Skeletal muscle cell (primary cell): ENCODE results near the gene HPS1.

Source experiments
- DNase-seq: peaks from one replicate; pipeline ENCODE4 v3.0.0-alpha.2; 2010; ENCODE audit warnings: low read depth
- H3K4me3 ChIP-seq: 2 replicates; pipeline ENCODE4 v1.5.1; 2011; ENCODE audit warnings: low read depth, mild to moderate bottlenecking, control low read depth, low read length, moderate library complexity

Gene HPS1

GRCh38 chr10:98436704-98437103 lies 10.0 kb downstream of the HPS1 start:
- H3K4me3 ChIP-seq: no peak overlapping the region
- no peak for DNase-seq

DNA sequence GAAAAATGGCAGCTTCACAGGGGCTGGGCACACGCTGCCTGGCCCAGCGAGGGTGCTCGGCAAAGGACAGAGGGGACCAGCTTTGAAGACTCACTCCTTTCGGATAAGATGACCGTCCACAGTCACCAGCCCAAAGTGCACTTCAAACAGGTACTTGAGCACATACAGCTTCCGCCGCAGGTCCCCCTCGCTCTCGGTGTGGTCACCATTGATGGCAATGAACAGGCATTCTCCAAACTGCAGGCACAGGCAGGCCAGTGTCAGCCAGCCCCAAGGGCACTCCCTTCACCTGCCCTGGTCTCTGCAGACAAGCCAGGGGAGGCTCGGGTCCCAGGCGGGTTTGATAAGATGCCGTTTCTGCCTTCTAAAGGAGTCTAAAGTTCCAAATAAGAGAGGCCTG lies 11.6 kb downstream of the HPS1 start:
- DNase-seq: no peak
- no peak overlapping the region for H3K4me3 ChIP-seq

GRCh38 chr10:98433881-98434732 lies 12.6 kb downstream of the HPS1 start:
- DNase-seq: no peak
- no peak overlapping the region for H3K4me3 ChIP-seq

- DNase-seq: no peak
- no peak overlapping the region for H3K4me3 ChIP-seq
These were observed 13.4 kb downstream of the HPS1 start for GRCh38 chr10:98433371-98433770.

DNA sequence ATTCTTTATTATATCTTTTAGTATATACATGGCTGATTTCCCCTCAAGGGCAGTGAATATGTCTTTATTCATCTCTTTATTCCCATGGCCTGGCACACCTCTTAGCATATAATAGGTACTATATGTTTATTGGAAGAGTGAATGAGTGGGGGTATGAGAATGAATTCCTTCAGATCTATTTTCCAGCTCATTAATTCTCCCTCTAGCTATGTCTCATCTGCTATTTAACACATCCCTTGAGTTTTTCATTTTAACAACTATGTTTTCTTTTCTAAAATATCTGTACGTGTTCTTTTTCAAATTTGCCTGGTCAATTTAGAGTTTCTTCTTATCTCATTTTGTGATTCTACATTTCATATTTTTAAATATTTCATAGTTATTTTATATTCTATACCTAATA lies 14.4 kb downstream of the HPS1 start:
- no peak for DNase-seq
- H3K4me3 ChIP-seq: no peak overlapping the region

DNA sequence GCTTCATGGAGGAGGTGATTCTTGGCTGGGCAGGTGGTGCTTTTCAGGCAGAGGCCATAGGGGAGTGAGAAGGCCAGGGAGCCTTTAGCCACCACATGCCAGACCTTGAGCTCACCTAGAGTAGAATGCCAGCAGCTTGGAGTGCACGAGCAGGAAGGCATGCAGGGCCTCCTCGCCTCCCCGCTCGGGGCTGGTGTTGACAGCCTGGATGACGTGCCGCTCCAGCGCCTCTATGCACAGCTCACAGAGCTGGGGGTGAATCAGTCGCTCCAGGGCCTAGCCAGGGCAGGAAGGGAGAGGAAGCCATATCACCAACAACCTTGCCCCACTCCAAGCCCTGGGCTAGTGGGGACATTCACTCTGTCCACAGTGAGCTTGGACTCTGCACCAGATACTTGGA lies 15.7 kb downstream of the HPS1 start:
- DNase-seq: no peak
- no peak overlapping the region for H3K4me3 ChIP-seq

DNA sequence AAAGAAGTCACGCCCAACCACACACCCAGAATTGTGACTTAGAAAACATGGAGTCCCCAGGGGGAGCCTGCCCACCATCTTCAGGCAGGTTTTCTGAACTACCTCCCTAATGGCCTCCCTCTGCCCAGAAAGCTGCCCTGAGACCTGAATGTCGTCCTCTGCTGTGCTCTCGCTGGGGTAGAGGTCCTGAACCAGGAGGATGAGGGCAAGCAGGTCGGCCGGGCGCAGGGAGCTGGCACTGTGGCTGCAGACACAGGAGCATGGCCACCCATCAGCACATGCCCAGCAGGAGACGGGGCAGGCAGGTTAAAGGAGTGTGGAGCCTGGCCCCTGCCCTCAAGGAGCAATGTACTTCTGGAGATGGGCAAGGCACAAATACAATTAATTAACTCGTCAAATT lies 16.3 kb downstream of the HPS1 start:
- no peak for DNase-seq
- H3K4me3 ChIP-seq: no peak overlapping the region

- no peak for DNase-seq
- no peak overlapping the region for H3K4me3 ChIP-seq
These were observed 17.2 kb downstream of the HPS1 start for GRCh38 chr10:98429320-98430072.

- DNase-seq: no peak
- H3K4me3 ChIP-seq: no peak overlapping the region
These were observed 19.7 kb downstream of the HPS1 start for GRCh38 chr10:98427011-98427515.

GRCh38 chr10:98425511-98426352 lies 21.0 kb downstream of the HPS1 start:
- H3K4me3 ChIP-seq: no peak overlapping the region
- no peak for DNase-seq

DNA sequence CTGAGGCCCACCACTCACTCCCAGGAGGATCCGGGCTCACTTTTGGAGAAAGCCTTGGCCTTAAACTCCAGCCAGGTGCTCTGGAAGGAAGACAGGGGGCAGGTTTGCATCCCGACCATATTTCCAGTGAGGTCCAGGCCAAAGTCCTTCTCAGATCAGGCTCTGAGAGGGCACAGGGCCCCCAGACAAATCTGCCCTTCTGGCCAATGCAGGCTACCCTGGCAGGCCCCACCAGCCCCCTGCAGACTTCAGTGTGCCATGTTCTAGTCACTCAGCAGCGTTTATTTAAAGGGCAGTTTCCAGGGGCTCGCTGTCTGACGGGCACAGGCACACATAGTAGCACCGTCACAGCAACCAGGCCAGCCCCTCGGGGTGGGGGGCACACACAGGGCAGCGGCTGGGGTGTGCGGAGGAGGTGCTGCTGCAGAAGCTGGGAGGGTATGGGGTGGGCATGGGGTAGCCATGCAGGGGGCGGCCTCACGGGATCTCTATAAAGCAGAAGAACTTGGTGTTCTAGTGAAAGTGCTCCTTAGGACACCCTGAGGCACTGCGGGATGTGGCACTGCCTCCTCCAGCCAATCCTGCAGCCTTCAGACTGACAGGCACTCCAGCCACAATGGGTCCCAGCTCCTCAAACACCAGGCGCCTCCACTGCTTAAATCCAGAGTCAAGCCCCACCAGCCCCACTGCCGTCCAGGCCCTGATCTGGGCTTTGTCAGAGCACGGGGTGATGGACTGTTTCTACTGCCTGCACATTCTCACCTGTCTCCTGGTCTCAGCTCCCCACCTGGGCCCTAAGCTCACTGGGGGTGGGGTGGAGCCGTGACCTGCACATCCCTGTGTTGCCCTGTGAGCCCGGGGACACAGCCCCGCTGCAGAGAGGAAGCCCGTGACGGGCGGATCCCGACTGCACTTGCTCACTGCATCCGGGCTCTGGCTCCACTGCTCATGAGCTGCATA lies 22.2 kb downstream of the HPS1 start:
- H3K4me3 ChIP-seq: no peak overlapping the region
- no peak for DNase-seq

DNA sequence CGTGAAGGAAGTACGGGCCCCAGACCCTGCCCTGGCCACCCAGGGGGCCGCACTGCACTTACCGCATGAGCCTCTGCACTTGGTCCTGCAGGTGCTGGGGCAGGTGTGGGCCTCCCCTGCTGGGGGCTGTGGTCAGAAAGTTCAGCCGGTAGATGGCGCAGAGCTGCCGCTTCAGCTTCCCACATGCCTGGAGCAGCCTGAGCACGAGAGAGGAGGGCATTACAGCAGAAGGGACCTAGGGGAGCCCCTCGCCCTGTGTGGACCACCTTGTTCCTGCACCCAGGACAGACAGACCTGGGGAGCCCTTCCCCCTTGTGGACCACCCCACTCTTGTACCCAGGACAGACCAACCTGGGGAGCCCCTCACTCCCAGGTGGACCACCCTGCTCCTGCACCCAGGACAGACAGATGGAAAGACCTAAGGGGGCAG lies 23.0 kb downstream of the HPS1 start:
- DNase-seq: no peak
- H3K4me3 ChIP-seq: no peak overlapping the region

DNA sequence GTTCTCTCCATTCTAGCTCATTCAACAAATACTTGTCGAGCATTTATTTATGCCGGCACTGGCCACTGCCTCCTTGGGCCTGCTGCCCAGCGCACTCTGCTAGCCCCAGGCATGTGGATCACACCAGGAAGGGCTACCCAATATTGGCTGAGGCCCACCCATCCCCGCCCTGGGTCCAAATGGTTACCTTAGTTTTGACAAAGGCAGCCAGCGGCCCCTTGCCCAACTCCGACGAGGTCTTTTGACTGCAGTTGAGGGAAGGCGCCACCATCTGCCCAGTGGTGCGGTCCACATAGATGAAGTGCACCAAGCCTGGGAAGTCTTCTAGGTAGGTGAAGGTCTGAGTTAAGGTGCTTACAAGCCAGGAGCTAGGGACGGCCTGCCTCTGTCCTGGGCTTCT lies 24.6 kb downstream of the HPS1 start:
- H3K4me3 ChIP-seq: no peak overlapping the region
- DNase-seq: no peak

- H3K4me3 ChIP-seq: no peak overlapping the region
- DNase-seq: no peak
These were observed 25.9 kb downstream of the HPS1 start for GRCh38 chr10:98420786-98421185.

DNA sequence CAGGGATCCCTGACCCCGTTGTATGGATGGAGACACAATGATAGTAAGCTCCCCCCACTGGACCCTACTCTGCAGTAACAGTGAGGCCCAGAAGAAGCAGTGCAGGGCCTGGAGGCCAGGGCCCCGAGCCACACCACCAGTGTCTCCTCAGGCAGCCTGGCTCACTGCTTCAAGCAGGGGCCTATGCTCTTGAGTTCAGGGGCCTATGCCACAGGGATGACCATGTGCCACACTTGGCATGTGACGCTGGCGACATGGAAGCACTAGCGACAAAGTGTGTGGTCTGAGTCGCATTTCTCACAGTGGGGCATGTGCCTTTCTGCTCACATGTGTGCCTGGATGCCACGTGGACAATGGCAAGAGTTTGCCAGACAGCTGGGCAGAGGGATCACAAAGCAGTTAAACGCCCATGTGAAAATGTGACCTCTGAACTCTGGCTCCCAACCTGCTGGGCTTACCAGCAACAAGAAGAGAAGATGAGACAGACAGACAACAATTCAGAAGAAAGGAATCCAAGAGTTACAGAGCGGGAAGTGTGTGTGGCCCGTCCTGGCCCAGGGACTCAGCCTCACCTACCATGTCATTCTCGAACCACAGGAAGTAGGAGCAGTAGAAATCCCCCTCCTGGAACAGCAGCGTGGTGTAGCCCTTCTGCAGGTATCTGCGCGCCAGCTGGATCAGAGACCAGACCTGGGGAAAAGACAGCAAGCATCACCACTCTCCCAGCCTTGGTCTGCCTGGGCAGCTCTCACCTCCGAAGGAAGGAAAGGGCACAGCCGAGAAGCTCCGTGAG lies 27.1 kb downstream of the HPS1 start:
- no peak overlapping the region for H3K4me3 ChIP-seq
- DNase-seq: no peak

GRCh38 chr10:98418665-98419468 lies 27.9 kb downstream of the HPS1 start:
- no peak for DNase-seq
- no peak overlapping the region for H3K4me3 ChIP-seq

GRCh38 chr10:98417973-98418664 lies 28.6 kb downstream of the HPS1 start:
- DNase-seq: no peak

More at GRCh38 chr10:98417973-98418664, 28.6 kb downstream of the HPS1 start:
- no peak overlapping the region for H3K4me3 ChIP-seq
